ENCODE data around the gene MCU.

- TF ChIP-seq CTCF (IDR thresholded peaks at IDR 0.05) (no peak), POLR2A (IDR thresholded peaks at IDR 0.05) (no peak)
Measured at GRCh38 chr10:72855129-72855528, 163.2 kb downstream of the MCU start.

All from testis (tissue), 2 donors.